Measurements from ENCODE around the gene RD3L.

RD3L gene

DNA sequence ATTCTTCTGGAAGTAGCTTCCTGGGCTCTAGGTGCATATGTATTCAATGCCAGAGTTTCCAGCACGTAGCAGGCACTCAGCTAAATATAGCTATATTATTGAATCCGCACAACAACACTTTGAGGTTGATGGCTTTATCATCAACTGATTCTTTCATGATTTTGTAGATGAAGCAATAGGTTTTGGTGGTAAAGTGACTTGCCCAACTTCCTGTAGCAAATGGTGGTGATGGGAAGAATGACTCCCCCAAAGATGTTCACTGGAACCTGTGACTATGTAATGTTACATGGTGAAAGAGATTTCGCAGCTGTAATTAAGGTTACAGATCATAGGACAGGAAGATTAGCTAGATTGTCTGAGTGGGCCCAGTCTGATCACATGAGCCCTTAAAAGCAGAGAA is 10.9 kb downstream of the RD3L start:
- ATAC-seq: no peak
- no peak for TF ChIP-seq CSDC2 (CRISPR knock-in tag; IDR thresholded peaks at IDR 0.05)
- no peak for TF ChIP-seq ZFP30 (CRISPR knock-in tag; IDR thresholded peaks at IDR 0.05)
- no peak for TF ChIP-seq ESRRG (CRISPR knock-in tag; IDR thresholded peaks at IDR 0.05)
- TF ChIP-seq BACH2 (CRISPR knock-in tag; IDR thresholded peaks at IDR 0.05; ENCODE audit: borderline replicate concordance): no peak
- TF ChIP-seq RARB (CRISPR knock-in tag; IDR thresholded peaks at IDR 0.05): no peak
- TF ChIP-seq ZC3H10 (CRISPR knock-in tag; IDR thresholded peaks at IDR 0.05): no peak
- TF ChIP-seq ISL1 (CRISPR knock-in tag; IDR thresholded peaks at IDR 0.05): no peak
- TF ChIP-seq, protein P1, sequence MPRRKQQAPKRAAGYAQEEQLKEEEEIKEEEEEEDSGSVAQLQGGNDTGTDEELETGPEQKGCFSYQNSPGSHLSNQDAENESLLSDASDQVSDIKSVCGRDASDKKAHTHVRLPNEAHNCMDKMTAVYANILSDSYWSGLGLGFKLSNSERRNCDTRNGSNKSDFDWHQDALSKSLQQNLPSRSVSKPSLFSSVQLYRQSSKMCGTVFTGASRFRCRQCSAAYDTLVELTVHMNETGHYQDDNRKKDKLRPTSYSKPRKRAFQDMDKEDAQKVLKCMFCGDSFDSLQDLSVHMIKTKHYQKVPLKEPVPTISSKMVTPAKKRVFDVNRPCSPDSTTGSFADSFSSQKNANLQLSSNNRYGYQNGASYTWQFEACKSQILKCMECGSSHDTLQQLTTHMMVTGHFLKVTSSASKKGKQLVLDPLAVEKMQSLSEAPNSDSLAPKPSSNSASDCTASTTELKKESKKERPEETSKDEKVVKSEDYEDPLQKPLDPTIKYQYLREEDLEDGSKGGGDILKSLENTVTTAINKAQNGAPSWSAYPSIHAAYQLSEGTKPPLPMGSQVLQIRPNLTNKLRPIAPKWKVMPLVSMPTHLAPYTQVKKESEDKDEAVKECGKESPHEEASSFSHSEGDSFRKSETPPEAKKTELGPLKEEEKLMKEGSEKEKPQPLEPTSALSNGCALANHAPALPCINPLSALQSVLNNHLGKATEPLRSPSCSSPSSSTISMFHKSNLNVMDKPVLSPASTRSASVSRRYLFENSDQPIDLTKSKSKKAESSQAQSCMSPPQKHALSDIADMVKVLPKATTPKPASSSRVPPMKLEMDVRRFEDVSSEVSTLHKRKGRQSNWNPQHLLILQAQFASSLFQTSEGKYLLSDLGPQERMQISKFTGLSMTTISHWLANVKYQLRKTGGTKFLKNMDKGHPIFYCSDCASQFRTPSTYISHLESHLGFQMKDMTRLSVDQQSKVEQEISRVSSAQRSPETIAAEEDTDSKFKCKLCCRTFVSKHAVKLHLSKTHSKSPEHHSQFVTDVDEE (CRISPR knock-in tag; IDR thresholded peaks at IDR 0.05): no peak
- no peak for TF ChIP-seq GLIS3 (CRISPR knock-in tag; IDR thresholded peaks at IDR 0.05)
- TF ChIP-seq ZNF565 (CRISPR knock-in tag; conservative IDR thresholded peaks at IDR 0.05; ENCODE audit: low read depth): no peak
- TF ChIP-seq TOX (CRISPR knock-in tag; IDR thresholded peaks at IDR 0.05; ENCODE audit: borderline replicate concordance): no peak
- no peak for TF ChIP-seq OSR1 (CRISPR knock-in tag; IDR thresholded peaks at IDR 0.05)
- TF ChIP-seq, protein P2, sequence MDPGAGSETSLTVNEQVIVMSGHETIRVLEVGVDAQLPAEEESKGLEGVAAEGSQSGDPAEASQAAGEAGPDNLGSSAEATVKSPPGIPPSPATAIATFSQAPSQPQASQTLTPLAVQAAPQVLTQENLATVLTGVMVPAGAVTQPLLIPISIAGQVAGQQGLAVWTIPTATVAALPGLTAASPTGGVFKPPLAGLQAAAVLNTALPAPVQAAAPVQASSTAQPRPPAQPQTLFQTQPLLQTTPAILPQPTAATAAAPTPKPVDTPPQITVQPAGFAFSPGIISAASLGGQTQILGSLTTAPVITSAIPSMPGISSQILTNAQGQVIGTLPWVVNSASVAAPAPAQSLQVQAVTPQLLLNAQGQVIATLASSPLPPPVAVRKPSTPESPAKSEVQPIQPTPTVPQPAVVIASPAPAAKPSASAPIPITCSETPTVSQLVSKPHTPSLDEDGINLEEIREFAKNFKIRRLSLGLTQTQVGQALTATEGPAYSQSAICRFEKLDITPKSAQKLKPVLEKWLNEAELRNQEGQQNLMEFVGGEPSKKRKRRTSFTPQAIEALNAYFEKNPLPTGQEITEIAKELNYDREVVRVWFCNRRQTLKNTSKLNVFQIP (CRISPR knock-in tag; IDR thresholded peaks at IDR 0.05; ENCODE audit: borderline replicate concordance, low read depth): no peak
- TF ChIP-seq, protein P3, sequence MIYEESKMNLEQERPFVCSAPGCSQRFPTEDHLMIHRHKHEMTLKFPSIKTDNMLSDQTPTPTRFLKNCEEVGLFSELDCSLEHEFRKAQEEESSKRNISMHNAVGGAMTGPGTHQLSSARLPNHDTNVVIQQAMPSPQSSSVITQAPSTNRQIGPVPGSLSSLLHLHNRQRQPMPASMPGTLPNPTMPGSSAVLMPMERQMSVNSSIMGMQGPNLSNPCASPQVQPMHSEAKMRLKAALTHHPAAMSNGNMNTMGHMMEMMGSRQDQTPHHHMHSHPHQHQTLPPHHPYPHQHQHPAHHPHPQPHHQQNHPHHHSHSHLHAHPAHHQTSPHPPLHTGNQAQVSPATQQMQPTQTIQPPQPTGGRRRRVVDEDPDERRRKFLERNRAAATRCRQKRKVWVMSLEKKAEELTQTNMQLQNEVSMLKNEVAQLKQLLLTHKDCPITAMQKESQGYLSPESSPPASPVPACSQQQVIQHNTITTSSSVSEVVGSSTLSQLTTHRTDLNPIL (CRISPR knock-in tag; IDR thresholded peaks at IDR 0.05; ENCODE audit: low read depth): no peak
- TF ChIP-seq TCF4 (CRISPR knock-in tag; IDR thresholded peaks at IDR 0.05; ENCODE audit: borderline replicate concordance): no peak
- TF ChIP-seq ZNF70 (CRISPR knock-in tag; IDR thresholded peaks at IDR 0.05): no peak
- TF ChIP-seq ZFP3 (CRISPR knock-in tag; IDR thresholded peaks at IDR 0.05): no peak
- no peak for TF ChIP-seq ZNF8 (CRISPR knock-in tag; IDR thresholded peaks at IDR 0.05)
- no peak for TF ChIP-seq ARNTL (CRISPR knock-in tag; IDR thresholded peaks at IDR 0.05; ENCODE audit: borderline replicate concordance, low read depth)
- no peak for TF ChIP-seq SNAI2 (CRISPR knock-in tag; IDR thresholded peaks at IDR 0.05)

DNA sequence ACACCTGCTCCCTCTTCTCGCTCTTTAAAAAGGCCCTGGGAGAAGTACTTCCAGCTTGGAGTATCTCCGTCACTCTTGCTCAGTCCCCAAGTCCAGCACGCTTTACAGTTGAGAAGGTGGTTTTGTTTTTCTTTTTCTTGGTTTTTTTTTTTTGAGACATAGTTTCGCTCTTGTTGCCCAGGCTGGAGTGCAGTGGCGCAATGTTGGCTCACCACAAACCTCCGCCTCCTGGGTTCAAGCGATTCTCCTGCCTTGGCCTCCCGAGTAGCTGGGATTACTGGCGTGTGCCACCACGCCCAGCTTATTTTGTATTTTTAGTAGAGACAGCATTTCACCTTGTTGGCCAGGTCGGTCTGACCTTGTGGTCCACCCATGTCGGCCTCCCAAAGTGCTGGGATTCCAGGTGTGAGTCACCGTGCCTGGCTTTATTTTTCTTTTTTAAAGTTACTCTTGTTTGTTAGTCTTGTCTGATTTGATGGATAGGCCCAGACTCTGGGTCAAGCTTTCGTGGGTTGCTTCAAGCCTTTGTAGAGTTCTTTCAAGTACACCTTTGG is 12.2 kb downstream of the RD3L start:
- TF ChIP-seq PPARA (CRISPR knock-in tag; IDR thresholded peaks at IDR 0.05; ENCODE audit: borderline replicate concordance) (no peak), RARB (CRISPR knock-in tag; IDR thresholded peaks at IDR 0.05) (no peak), SNAI2 (CRISPR knock-in tag; IDR thresholded peaks at IDR 0.05) (no peak), ESRRG (CRISPR knock-in tag; IDR thresholded peaks at IDR 0.05) (no peak), ISL1 (CRISPR knock-in tag; IDR thresholded peaks at IDR 0.05) (no peak), ZNF8 (CRISPR knock-in tag; IDR thresholded peaks at IDR 0.05) (no peak)
- TF ChIP-seq, protein P4, sequence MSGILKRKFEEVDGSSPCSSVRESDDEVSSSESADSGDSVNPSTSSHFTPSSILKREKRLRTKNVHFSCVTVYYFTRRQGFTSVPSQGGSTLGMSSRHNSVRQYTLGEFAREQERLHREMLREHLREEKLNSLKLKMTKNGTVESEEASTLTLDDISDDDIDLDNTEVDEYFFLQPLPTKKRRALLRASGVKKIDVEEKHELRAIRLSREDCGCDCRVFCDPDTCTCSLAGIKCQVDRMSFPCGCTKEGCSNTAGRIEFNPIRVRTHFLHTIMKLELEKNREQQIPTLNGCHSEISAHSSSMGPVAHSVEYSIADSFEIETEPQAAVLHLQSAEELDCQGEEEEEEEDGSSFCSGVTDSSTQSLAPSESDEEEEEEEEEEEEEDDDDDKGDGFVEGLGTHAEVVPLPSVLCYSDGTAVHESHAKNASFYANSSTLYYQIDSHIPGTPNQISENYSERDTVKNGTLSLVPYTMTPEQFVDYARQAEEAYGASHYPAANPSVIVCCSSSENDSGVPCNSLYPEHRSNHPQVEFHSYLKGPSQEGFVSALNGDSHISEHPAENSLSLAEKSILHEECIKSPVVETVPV (CRISPR knock-in tag; IDR thresholded peaks at IDR 0.05): no peak
- TF ChIP-seq, protein P5, sequence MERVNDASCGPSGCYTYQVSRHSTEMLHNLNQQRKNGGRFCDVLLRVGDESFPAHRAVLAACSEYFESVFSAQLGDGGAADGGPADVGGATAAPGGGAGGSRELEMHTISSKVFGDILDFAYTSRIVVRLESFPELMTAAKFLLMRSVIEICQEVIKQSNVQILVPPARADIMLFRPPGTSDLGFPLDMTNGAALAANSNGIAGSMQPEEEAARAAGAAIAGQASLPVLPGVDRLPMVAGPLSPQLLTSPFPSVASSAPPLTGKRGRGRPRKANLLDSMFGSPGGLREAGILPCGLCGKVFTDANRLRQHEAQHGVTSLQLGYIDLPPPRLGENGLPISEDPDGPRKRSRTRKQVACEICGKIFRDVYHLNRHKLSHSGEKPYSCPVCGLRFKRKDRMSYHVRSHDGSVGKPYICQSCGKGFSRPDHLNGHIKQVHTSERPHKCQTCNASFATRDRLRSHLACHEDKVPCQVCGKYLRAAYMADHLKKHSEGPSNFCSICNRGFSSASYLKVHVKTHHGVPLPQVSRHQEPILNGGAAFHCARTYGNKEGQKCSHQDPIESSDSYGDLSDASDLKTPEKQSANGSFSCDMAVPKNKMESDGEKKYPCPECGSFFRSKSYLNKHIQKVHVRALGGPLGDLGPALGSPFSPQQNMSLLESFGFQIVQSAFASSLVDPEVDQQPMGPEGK (CRISPR knock-in tag; IDR thresholded peaks at IDR 0.05; ENCODE audit: borderline replicate concordance): no peak
- no peak for ATAC-seq

Data from SK-N-SH treated with all-trans-retinoic acid at 6 μM for 48 hours (cell line).